RWPE1 (cell line): ENCODE results near the gene PRF1.
A peak's percentile ranks its signal among the peaks of the same experiment; 100 is the strongest.

Experiments
- CTCF ChIA-PET: fragments of 350-600 bp; sonication (Branson Sonifier 250); formaldehyde crosslinking; extraction: SDS; loops from one replicate; lab custom pipeline; 2021; lab: Yijun Ruan, JAX
- POLR2A ChIA-PET: fragments of 400-600 bp; formaldehyde crosslinking; extraction: SDS; loops from one replicate; lab custom pipeline; 2020; ENCODE audit warnings: antibody characterized with exemption; ENCODE audit not compliant: low non-redundant PET; lab: Yijun Ruan, JAX
- DNase-seq: peaks from one replicate; pipeline ENCODE4 v3.0.0; 2012; ENCODE audit warnings: low spot score
- H3K27ac ChIP-seq: fragments of 450-650 bp; 2 replicates; pipeline ENCODE4 v1.5.1; 2017
- TF ChIP-seq, protein P1 (sequence below): fragments of 450-650 bp; conservative IDR thresholded peaks from 2 replicates; pipeline ENCODE4 v1.5.1; 2017; ENCODE audit warnings: low read depth, mild to moderate bottlenecking

Gene PRF1

DNA sequence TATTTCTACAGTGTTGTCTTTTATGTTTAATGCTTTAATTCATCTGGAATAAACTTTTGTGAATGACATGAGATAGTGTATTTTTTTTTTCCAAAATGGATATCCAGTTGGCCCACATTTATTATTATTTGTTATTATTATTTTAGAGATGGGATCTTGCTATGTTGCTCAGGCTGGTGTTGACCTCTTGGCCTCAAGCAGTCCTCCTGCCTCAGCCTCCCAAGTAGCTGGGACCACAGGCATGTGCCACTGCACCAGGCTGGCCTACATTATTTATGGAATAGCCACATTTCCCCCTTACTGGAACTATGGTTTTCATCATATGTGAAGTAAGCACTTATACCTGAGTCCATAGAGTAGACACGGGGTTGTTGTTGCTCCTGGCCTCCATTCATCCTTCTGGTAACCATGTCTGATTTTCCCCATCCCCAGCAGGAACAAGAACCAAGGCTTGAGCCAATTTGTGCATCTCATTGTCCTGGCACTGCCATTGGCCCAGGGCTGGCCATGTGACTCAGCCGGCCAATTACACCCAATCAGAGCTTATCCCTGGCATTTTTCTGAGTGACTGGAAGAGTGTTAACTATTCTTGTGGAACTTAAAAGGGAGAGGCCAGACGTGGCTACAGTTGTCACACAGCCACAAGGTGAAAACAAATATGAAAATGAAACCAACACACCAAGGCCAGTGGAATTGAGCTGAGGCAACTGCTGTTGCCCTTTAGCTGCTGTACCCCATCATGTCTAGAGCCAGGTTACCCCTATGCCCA, 23.1 kb downstream of the PRF1 start:
- H3K27ac ChIP-seq = no peak overlapping the region
- no peak for DNase-seq
- TF ChIP-seq, protein P1, sequence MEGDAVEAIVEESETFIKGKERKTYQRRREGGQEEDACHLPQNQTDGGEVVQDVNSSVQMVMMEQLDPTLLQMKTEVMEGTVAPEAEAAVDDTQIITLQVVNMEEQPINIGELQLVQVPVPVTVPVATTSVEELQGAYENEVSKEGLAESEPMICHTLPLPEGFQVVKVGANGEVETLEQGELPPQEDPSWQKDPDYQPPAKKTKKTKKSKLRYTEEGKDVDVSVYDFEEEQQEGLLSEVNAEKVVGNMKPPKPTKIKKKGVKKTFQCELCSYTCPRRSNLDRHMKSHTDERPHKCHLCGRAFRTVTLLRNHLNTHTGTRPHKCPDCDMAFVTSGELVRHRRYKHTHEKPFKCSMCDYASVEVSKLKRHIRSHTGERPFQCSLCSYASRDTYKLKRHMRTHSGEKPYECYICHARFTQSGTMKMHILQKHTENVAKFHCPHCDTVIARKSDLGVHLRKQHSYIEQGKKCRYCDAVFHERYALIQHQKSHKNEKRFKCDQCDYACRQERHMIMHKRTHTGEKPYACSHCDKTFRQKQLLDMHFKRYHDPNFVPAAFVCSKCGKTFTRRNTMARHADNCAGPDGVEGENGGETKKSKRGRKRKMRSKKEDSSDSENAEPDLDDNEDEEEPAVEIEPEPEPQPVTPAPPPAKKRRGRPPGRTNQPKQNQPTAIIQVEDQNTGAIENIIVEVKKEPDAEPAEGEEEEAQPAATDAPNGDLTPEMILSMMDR = no peak
- ChIA-PET CTCF (interaction anchor here (0.6 kb wide), 1 partner anchor 147 kb away, joined by 4 read pairs; no protein-coding TSS in a partner anchor), POLR2A (no interaction called here)

DNA sequence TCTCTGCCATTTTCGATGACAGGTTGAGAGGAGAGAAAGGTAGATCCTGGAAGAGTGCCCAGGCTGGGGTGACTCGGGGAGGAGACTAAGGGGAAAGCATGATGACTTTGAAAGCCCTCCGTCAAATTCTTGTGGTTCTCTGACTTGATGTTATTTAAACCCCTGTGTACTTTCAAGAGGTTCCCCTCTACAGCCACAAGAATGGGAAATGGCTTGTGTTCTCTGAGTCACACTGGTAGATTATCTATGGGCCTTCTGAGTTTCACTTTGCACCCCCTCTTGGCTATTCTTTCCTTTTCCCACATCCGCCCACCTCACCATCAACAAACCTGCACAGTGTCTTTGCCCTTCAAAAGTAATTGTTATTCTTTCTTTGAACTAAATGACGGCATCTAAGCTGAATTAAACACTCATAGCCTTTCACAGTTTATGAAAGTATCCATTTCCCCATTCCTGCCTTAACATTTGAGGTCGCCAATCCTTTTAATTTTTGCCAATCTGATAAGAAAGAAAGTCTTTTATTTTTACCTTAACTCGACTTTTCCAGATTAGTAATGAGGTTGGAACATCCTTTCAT, 24.1 kb downstream of the PRF1 start:
- ChIA-PET CTCF (interaction anchor here (0.6 kb wide), 1 partner anchor 146 kb away, joined by 4 read pairs; no protein-coding TSS in a partner anchor), POLR2A (no interaction called here)
- no peak overlapping the region for H3K27ac ChIP-seq
- TF ChIP-seq, protein P1 = no peak
- DNase-seq = peak; percentile 67

DNA sequence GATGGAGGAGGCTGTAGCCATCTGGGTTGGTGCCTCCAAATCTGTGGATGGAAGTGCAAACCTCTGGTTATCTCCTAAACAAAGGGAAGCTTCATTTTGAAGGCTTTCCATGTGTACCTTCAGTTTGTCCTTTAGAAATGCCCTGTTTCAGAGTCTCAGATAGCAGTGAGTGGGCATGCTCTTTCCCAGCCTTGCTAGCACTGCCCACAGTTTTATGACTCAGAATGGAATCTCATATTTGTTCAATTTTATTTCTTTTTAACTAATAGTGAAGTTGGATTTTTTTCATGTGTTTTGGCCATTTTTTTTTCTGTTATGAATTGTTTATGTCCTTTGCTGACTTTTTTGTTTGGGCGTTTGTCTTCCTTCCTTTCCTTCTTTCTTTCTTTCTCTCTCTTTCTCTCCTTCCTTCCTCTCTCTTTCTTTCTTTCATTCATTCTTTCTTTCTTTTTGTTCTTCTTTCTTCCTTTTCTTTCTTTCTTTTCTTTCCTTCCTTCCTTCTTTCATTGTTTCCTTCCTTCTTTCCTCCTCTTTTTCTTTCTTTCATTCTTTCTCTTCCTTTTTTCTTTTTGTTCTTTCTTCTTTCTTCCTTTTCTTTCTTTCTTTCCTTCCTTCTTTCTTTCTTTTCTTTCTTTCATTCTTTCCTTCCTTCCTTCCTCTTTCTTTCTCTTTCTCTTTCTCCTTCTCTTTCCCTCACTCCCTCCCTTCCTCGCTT, 25.6 kb downstream of the PRF1 start:
- no peak overlapping the region for H3K27ac ChIP-seq
- TF ChIP-seq, protein P1 = no peak
- no peak for DNase-seq
- ChIA-PET POLR2A (no interaction called here), CTCF (no interaction called here)

DNA sequence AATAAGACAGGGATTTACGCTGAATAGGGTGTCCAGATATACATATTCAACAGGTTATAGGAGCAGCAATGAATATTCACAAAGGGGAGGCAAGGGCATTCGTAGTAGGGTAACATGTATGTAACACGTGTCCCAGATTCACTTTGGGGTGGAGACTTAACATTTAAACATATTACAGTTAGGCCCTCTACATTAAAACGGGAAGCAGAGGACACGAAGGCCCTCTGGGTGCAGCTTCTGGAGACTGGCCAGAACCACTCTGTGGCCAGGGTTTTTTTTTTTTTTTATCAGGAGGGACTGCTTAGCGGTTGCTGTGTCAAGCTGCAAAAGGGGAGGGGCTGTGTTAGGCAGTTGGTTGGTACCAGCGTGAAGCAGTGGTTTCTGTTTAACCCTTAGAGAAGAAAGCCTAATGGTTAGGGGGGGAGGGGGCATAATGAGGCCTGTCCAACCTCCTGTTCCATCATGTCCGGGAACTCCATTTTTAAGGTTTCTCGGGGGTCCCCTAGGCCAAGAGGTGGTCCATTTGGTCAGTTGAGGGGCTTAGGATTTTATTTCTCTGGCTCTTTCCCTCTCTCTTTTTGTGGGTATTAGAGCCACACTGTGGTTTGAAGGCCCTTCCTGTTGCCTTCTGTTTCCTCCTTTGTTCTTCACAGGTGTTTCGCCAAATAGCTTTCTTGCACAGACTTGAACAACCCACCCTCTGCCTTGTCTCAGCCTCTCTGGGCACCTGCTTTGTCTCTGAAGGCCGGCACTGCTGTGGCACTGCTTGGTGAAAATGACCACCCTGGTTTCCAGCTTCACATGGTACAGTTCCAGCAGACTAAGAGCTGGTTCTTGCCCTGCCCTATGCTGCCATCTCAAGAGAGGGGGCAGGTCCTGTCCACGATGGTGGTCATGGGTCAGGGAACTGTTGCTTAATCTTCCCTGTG, 26.4 kb downstream of the PRF1 start:
- POLR2A ChIA-PET = no interaction called here
- no peak overlapping the region for H3K27ac ChIP-seq

DNA sequence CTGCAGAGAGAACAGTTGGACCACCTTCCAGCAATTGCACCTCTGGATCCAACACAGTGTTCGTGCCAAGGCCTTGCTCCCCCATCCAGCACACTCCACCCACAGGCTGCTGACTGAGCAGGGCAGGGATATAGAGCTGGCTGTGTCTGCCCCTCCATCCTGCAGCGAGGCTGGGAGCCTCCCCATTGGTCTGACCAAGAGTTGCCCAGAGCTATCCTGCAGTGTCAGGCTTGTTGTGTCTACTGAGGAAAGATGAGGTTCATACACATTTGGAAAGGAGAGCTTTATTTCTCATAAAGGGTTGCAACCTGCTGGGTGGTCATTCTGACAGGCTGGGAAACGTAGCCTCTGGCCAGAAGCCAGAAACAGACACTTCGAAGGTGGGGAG, 27.1 kb downstream of the PRF1 start:
- ChIA-PET CTCF (interaction anchor here (0.6 to 0.7 kb wide), 2 partner anchors 14 to 305 kb away, joined by 3 to 4 read pairs; no protein-coding TSS in a partner anchor), POLR2A (no interaction called here)
- no peak overlapping the region for H3K27ac ChIP-seq
- no peak for DNase-seq
- TF ChIP-seq, protein P1 = no peak

More for the DNA sequence above, 26.4 kb downstream of the PRF1 start:
- TF ChIP-seq, protein P1 = no peak
- CTCF ChIA-PET = interaction anchor here (0.6 to 0.7 kb wide), 2 partner anchors 14 to 304 kb away, joined by 3 to 4 read pairs; no protein-coding TSS in a partner anchor
- DNase-seq = no peak
